GM19328 (cell line): ENCODE results near the gene PFN3.

Experiments used
- ATAC-seq: cut with Tn5 transposase; IDR thresholded peaks from one replicate; pipeline ENCODE4 v1.9.1; 2021; ENCODE audit warnings: mild to moderate bottlenecking, moderate library complexity; ENCODE audit not compliant: unreplicated experiment

The PFN3 gene

GRCh38 chr5:177396807-177397206, 3.7 kb downstream of the PFN3 start:
- no peak for ATAC-seq

GRCh38 chr5:177396078-177396477, 4.4 kb downstream of the PFN3 start:
- no peak for ATAC-seq

DNA sequence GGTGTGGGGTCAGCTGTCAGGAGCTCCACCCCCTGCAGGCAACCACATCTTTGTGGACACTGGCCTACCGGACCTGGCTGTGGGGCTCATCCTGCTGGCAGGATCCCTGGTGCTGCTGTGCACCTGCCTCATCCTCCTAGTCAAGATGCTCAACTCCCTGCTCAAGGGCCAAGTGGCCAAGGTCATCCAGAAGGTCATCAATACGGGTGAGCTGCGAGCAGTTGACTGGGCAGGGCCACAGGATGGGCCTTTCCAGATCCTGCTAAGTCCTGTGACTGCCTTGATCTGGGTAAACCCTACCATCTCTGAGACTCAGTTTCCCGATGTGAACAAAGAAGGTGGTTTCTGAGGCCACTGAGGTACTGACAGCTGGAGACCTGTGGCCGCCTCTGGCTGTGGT, 6.5 kb downstream of the PFN3 start:
- ATAC-seq = no peak

DNA sequence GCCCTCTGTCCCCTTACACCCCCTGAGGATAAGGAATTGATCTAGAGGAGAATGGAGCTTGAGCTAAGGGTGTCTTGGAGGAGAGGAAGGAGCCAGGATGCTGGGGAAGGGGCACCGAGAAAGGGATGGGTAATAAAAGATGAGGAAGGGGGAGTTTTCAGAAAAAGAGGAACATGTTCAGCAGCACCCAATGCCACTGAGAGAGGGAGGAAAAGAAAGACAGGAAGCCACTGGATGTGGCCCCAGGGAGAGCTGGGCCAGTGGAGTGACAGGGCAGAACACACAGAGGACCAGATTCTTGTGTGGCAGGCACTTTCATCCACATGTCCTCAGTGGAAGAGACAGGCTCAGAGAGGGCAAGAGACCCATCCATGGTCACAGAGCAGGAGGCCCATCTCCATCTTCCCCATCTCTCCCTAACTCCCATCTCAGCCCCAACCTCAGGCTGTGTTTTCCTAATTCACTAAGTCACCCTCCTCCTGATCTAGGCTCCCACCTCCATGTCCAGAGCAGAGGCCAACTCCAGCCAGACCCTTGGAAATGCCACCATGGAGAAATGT, 7.2 kb downstream of the PFN3 start:
- ATAC-seq = no peak

DNA sequence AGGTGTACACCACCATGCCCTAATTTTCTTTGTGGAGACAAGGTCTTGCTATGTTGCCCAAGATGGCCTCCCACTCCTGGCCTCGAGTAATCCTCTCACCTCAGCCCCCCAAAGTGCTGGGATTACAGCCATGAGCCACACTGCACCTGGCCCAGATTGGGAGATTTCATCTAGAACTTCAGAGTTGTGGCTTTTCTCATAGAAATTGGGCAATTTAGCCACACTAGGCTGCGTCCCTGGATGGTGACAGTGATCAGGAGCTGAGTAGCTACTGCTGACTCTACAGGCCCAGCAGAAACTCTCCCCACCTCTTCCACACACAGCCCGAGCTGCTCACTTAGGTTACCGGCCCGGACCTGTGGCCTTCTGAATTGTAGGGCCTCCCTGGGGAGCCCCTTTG, 7.7 kb downstream of the PFN3 start:
- no peak for ATAC-seq

GRCh38 chr5:177390363-177391300, 9.8 kb downstream of the PFN3 start:
- ATAC-seq = no peak

DNA sequence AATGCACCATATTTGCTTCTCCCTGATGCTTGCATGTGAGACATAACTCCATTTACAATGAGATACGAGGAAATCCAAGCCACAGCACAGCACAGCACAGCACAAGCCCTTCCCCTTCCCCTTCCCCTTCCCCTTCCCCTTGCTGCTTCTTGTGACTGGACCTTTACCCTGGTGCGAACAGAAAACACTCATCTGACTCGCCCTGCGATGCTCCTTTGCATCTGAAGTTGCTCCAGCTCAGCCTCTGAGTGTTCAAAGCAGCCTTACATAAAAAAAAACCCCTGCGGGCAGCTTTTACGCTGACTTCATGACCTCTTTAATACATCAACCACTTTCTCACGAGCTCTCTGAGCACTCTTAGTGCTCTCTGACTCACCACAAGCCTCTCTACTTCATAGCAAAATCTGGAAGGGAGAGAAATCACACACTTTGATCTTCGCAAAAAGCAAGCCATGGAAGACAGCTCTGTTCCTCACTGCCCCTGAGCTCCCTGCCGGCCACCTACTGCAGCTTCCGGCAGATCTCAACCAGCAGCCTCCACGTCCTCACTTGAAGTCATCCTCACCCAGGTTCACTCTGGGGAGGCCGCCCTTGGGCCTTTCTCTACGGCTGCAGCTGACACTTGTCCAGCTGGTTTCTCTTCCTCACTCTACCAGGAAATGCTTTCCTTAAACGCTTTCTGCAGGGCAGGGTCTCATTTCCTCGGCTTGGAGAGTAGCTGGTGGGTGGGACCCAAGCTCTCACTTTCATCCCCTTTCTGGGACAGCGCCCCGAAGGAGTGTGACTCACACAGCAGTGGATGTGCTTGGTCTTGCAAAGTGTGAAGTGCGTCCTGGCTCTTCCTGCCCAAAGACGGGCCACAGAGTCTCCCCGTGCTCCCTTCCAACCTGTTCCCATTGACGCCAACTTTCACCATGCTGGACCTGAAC, 11.0 kb downstream of the PFN3 start:
- no peak for ATAC-seq

DNA sequence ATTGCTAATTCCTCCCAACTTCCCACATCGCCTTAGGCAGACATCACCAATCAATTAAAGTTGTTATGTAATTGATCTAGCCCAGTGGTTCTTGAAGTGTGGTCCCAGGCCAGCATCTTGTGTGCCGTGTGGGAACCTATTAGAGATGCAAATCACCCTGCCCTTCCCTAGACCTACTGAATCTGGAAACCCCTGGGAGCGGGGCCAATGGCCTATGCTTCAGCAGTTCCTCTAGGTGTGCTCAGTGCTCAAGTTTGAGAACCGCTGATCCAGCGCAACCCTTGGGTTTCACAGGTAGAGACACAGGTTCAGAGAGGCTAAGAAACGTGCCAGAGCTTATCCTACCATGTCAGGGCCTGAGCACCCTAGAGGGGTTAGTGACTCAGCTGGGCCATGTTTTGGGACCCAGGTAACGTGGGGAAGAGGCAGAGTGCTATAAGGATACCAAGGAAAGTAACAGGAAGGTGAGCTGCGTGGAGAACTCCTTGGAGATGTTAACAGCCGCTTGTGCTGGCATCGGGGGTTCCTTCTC, 11.9 kb downstream of the PFN3 start:
- no peak for ATAC-seq

DNA sequence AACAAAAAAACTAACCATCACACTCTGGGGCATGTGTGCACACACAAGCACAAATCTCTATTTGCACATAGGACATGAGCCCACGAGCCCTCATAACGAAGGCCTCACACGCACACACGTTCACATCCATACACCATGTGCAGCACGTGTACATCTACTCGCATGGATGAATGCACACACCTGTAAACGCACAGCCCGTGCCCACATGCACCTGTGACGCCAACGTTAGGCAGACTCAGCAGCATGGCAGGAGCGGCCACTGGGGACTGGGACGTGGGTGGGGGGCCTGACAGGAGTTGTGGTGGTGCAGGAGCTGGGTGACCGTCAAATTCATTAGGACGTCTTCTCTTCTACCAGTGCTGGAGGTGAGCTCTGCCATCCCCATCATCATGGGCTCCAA, 13.1 kb downstream of the PFN3 start:
- ATAC-seq = no peak

- no peak for ATAC-seq
Measured at GRCh38 chr5:177386542-177386941, 13.9 kb downstream of the PFN3 start.

- no peak for ATAC-seq
Measured at GRCh38 chr5:177385720-177386119, 14.7 kb downstream of the PFN3 start.

GRCh38 chr5:177384134-177384533, 16.3 kb downstream of the PFN3 start, which contains the start of gene SLC34A1:
SLC34A1 (plus strand) TSS chr5:177384434; CDS start chr5:177385742, 1,308 bp downstream.
- no peak for ATAC-seq

DNA sequence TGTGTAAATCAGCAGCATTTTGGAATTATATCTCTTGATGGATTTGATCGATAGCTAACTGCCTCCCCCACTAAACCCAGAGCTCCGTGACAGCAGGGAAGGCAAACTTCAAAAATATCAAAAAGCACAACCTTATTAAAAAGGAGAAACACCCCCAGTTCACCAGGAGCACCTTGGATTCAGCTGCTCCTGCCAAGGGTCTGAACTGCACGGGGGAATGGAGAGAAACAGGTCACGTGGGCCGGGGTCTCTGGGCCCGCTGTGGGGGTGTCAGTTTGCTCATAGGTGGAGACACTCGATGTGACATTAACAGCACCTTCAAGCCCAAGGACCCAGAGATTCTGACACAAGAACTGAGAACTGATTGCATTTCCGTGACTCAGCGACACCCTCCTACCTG, 17.3 kb downstream of the PFN3 start:
- no peak for ATAC-seq

DNA sequence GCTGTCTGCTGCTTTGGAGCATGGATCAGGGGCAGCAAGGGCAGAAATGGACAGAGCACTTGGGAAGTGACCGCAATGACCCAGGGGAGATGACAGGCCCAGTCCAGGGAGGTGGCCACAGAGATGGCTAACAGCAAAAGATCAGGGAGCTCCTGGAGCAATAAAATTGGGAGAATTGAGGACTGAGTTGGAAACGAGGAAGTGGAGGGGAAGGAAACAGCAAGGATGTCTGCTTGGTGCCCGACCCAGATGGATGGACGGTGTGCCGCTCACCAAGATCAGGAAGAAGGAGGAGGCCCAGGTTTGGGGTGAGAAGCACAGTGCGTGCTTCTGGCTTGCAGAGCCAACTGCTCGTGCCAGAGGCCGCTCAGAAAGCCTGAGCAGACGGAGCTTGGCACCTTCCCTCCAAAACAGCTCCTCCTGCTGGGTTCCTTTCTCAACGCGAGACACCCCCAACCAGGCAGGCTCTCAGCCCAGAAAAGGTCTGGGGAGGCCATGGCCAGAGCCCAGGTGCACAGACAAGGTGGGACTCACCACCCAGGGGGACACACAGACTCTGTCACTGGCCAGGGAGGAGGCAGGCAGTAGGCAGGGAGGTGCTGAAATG, 17.9 kb downstream of the PFN3 start:
- ATAC-seq = no peak

GRCh38 chr5:177380805-177381126, 19.7 kb downstream of the PFN3 start:
- no peak for ATAC-seq

GRCh38 chr5:177378884-177379883, 21.3 kb downstream of the PFN3 start:
- ATAC-seq = no peak

GRCh38 chr5:177377851-177378776, 22.3 kb downstream of the PFN3 start:
- no peak for ATAC-seq

DNA sequence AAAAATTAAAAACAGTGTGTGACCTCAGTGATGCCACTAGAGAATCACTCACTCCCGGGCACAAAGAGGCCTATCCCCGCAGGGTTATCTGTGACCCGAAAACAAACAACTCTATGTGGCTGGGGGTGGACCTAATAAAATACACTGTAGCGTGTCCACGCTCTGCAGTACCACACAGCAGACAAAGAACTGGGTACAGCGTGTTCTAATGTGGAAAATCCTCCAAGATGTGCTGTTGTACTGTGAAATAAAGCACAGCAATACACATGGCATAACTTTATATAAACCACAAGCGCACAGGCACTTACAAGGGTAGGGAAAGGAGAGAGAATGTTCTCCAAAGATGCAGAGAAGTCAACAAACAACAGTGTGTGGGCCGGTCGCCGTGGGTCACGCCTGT, 24.4 kb downstream of the PFN3 start:
- no peak for ATAC-seq
